Endothelial cell of umbilical vein (primary cell): ENCODE data around the gene MYOG. TPM values are rescaled to one million over a fixed set of nuclear protein-coding genes. Genes with fewer than 3 reads are reported as not detected.

Experiments used
- BruUV-seq: library from RNA; stranded (reverse); fragments of 400-500 nt; replicated peaks from 2 replicates; lab custom pipeline; 2021; lab: Mats Ljungman, UMichigan
- CTCF ChIA-PET: fragments of 300-600, 350-600 bp; sonication (Branson Sonifier 250); formaldehyde crosslinking; loops from one replicate; lab custom pipeline; 2021; ENCODE audit warnings: antibody characterized with exemption, inconsistent platforms; lab: Charles Lee
- POLR2A ChIA-PET: fragments of 300-600, 350-600 bp; sonication (Branson Sonifier 250); formaldehyde crosslinking; loops from one replicate; lab custom pipeline; 2021; ENCODE audit warnings: antibody characterized with exemption, inconsistent platforms; lab: Charles Lee
- DNase-seq: peaks from one replicate; pipeline ENCODE4 v3.0.0-alpha.2; 2011; ENCODE audit warnings: low read depth, low spot score
- FAIRE-seq: peaks from 2 replicates; lab custom pipeline; 2011; peaks lifted over from hg19 to GRCh38; lab: Jason Lieb, UNC
- H2AFZ ChIP-seq: 2 replicates; pipeline ENCODE4 v1.6.0; 2012; ENCODE audit warnings: low read depth, low read length, control low read depth, inconsistent platforms
- H3K27ac ChIP-seq: 2 replicates; pipeline ENCODE4 v1.5.1; 2011; ENCODE audit warnings: low read depth, mild to moderate bottlenecking, control low read depth, low read length, moderate library complexity; ENCODE audit not compliant: insufficient read depth
- H3K27me3 ChIP-seq, 2 experiments: 2 replicates each; pipeline versions ENCODE4 v1.6.0 to v1.6.1; 2011; ENCODE audit warnings: low read length in 2 of 2, mixed read lengths in 1 of 2; ENCODE audit not compliant: control insufficient read depth in 2 of 2, insufficient read depth in 2 of 2
- H3K36me3 ChIP-seq, 2 experiments: 2 replicates in 1 of 2; 3 replicates in 1 of 2; pipeline ENCODE4 v1.5.1; 2011; ENCODE audit warnings: low read length in 2 of 2, mild to moderate bottlenecking in 1 of 2, moderate library complexity in 1 of 2; ENCODE audit not compliant: control insufficient read depth in 2 of 2, insufficient read depth in 2 of 2; ENCODE audit errors: extremely low read depth in 1 of 2
- H3K4me1 ChIP-seq: 3 replicates; pipeline ENCODE4 v1.5.1; 2011; ENCODE audit warnings: mild to moderate bottlenecking, low read length; ENCODE audit not compliant: control insufficient read depth, insufficient read depth; ENCODE audit errors: extremely low read depth
- H3K4me2 ChIP-seq: 2 replicates; pipeline ENCODE4 v1.6.1; 2011; ENCODE audit warnings: low read length, control low read depth, mixed read lengths; ENCODE audit not compliant: insufficient read depth
- H3K4me3 ChIP-seq, 3 experiments: fragments of 200-600 bp in 1 of 3; sonication (generic), shearing (Covaris generic) in 1 of 3; replicated peaks in 1 of 3; 2 replicates each; pipeline ENCODE4 v1.5.1; 2011 to 2016; ENCODE audit warnings: control low read depth in 3 of 3, low read length in 3 of 3, mild to moderate bottlenecking in 2 of 3, inconsistent platforms in 1 of 3, low read depth in 1 of 3, moderate library complexity in 1 of 3; ENCODE audit not compliant: insufficient read depth in 1 of 3
- H3K79me2 ChIP-seq: 2 replicates; pipeline ENCODE4 v1.6.0; 2012; ENCODE audit warnings: low read length, inconsistent platforms; ENCODE audit not compliant: control insufficient read depth, insufficient read depth
- H3K9ac ChIP-seq: replicated peaks from 2 replicates; pipeline ENCODE3; 2011; ENCODE audit warnings: low read length, control low read depth; ENCODE audit not compliant: insufficient read depth; ENCODE audit errors: extremely low read depth
- H3K9me1 ChIP-seq: replicated peaks from 3 replicates; pipeline ENCODE4 v1.6.0; 2011; ENCODE audit warnings: mild to moderate bottlenecking, low read length; ENCODE audit not compliant: control insufficient read depth, insufficient read depth; ENCODE audit errors: extremely low read depth
- H3K9me3 ChIP-seq: replicated peaks from 2 replicates; pipeline ENCODE4 v1.5.1; 2012; ENCODE audit warnings: low read length, inconsistent platforms; ENCODE audit not compliant: control insufficient read depth, insufficient read depth
- H4K20me1 ChIP-seq: replicated peaks from 2 replicates; pipeline ENCODE3; 2011; ENCODE audit warnings: mild to moderate bottlenecking, low read length; ENCODE audit not compliant: control insufficient read depth, insufficient read depth; ENCODE audit errors: extremely low read depth
- CTCF ChIP-seq, 2 donors: IDR thresholded peaks; 1 replicate in 1 of 2; 2 replicates in 1 of 2; pipeline ENCODE4 v1.5.1; 2011; ENCODE audit warnings: low read length in 2 of 2, mild to moderate bottlenecking in 2 of 2, moderate library complexity in 2 of 2, control low read depth in 1 of 2, inconsistent platforms in 1 of 2, low read depth in 1 of 2; ENCODE audit not compliant: insufficient read depth in 1 of 2; ENCODE audit errors: extremely low read depth in 1 of 2
- EZH2 ChIP-seq: IDR thresholded peaks from 2 replicates; pipeline ENCODE4 v1.6.1; 2012; ENCODE audit warnings: borderline replicate concordance, low read depth, mild to moderate bottlenecking, moderate library complexity, low read length, inconsistent platforms; ENCODE audit not compliant: severe bottlenecking
- FOS ChIP-seq: IDR thresholded peaks from 2 replicates; pipeline ENCODE4 v1.6.1; 2011; ENCODE audit warnings: mild to moderate bottlenecking, low read length, moderate library complexity, borderline replicate concordance; ENCODE audit not compliant: insufficient read depth
- GATA2 ChIP-seq: IDR thresholded peaks from 2 replicates; pipeline ENCODE4 v1.7.0; 2011; ENCODE audit warnings: low read depth, mild to moderate bottlenecking, moderate library complexity, mixed read lengths, low read length; ENCODE audit not compliant: insufficient read length, insufficient read depth
- JUN ChIP-seq: IDR thresholded peaks from 2 replicates; pipeline ENCODE4 v1.6.1; 2011; ENCODE audit warnings: borderline replicate concordance, low read depth; ENCODE audit not compliant: insufficient read length, insufficient read depth
- MAX ChIP-seq: IDR thresholded peaks from 2 replicates; pipeline ENCODE4 v1.6.1; 2011; ENCODE audit not compliant: insufficient read depth, insufficient read length
- MYC ChIP-seq: IDR thresholded peaks from one replicate; pipeline ENCODE4 v1.6.1; 2011; ENCODE audit warnings: mild to moderate bottlenecking, low read depth, low read length
- POLR2A ChIP-seq: IDR thresholded peaks from 2 replicates; pipeline ENCODE4 v1.6.1; 2012; ENCODE audit warnings: low read depth, mild to moderate bottlenecking, control low read depth, low read length
- POLR2AphosphoS5 ChIP-seq: IDR thresholded peaks from 2 replicates; pipeline ENCODE4 v1.6.1; 2012; ENCODE audit warnings: low read depth, mild to moderate bottlenecking, control low read depth, low read length, moderate library complexity; ENCODE audit not compliant: insufficient read depth
- dilution Hi-C: fragments of 300-500 bp; cut with MboI; formaldehyde crosslinking; loops from one replicate; pipeline ENCODE4 v1.15.0; 2019; ENCODE audit warnings: low sequenced_read_pairs; ENCODE audit not compliant: extremely low pct_ligation_motif_present
- intact Hi-C: fragments of 100-400 bp; cut with micrococcal nuclease; formaldehyde crosslinking; loops from one replicate; pipeline ENCODE4 v1.10.0; 2022
- polyA plus RNA-seq, 4 experiments: library from polyadenylated mRNA; depleted of rRNA in 3 of 4; stranded (reverse) in 3 of 4; unstranded in 1 of 4; fragments of >200 nt; gene quantifications; 2 replicates each; pipeline versions ENCODE4 v1.2.1 to v1.2.3, GENCODE V29; 2011 to 2012; ENCODE audit warnings: missing spikeins in 1 of 4
- total RNA-seq: library from RNA; stranded (reverse); gene quantifications from 2 replicates; pipeline ENCODE4 v1.2.3, GENCODE V29; 2021

MYOG gene
- total and polyA plus RNA-seq, 2 donors (not counting 3 experiments of a cell fraction or from before 2014, with no cell fraction given) = not detected

GRCh38 chr1:203116091-203116820 is 30.4 kb upstream of the MYOG start:
- POLR2A ChIA-PET = no interaction called here
- dilution Hi-C loops (no loop called here), intact Hi-C loops (loop anchor here (2.0 to 5.0 kb wide), 2 partner anchors 79 to 153 kb away; no protein-coding TSS in a partner anchor)
- H3K4me1 ChIP-seq = no peaks in the 10 kb centered on the region
- H3K9me1 ChIP-seq = no peaks in the 10 kb centered on the region
- no peaks in the 10 kb centered on the region for H3K36me3 ChIP-seq
- no peak for TF ChIP-seq GATA2
- no peak for TF ChIP-seq POLR2A
- TF ChIP-seq MAX = no peak
- no peak for TF ChIP-seq CTCF (IDR thresholded peaks at IDR 0.05; ENCODE audit: extremely low read depth in 1 of 2, insufficient read depth in 1 of 2, low read depth in 1 of 2, low read length in 2 of 2)
- no peak for TF ChIP-seq MYC
- no peak for TF ChIP-seq EZH2
- TF ChIP-seq POLR2AphosphoS5 = no peak
- no peak for TF ChIP-seq FOS
- TF ChIP-seq JUN = no peak
- H3K27ac ChIP-seq = no peak overlapping the region
- DNase-seq (no peak), FAIRE-seq (no peak)
- H3K27me3 ChIP-seq = peaks cover 23 to 36% of the 10 kb centered on the region in 2 experiments
- H3K4me2 ChIP-seq = no peak overlapping the region
- CTCF ChIA-PET = interaction anchor here (2.9 to 10.8 kb wide), 5 partner anchors 11 to 153 kb away, joined by 37 to 341 read pairs (median 63); partner anchors contain the start of gene ADORA1
- no peaks in the 10 kb centered on the region for H3K9me3 ChIP-seq
- no peaks in the 10 kb centered on the region for H3K79me2 ChIP-seq
- BruUV-seq = no TSS peak
- H2AFZ ChIP-seq = no peak overlapping the region
- H3K4me3 ChIP-seq = no peak overlapping the region
- no peaks in the 10 kb centered on the region for H4K20me1 ChIP-seq
- H3K9ac ChIP-seq = no peak overlapping the region
